Measurements from ENCODE around the gene C16orf95.
"Not testable (repeated sequence)": the region's sequence is repeated elsewhere in the genome, so short reads cannot be mapped to it uniquely, and the experiment has no call there.

C16orf95 gene, protein sequence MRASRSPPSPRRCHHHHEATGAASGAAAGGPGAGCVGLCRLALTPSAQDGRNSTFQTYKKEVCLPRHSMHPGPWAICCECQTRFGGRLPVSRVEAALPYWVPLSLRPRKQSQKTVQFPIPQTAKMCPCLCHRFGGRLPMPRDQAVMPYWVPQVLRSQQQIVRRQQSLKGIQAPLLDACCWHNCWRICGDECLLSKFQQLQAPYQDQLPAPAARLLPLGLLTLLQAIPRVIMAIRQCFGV

DNA sequence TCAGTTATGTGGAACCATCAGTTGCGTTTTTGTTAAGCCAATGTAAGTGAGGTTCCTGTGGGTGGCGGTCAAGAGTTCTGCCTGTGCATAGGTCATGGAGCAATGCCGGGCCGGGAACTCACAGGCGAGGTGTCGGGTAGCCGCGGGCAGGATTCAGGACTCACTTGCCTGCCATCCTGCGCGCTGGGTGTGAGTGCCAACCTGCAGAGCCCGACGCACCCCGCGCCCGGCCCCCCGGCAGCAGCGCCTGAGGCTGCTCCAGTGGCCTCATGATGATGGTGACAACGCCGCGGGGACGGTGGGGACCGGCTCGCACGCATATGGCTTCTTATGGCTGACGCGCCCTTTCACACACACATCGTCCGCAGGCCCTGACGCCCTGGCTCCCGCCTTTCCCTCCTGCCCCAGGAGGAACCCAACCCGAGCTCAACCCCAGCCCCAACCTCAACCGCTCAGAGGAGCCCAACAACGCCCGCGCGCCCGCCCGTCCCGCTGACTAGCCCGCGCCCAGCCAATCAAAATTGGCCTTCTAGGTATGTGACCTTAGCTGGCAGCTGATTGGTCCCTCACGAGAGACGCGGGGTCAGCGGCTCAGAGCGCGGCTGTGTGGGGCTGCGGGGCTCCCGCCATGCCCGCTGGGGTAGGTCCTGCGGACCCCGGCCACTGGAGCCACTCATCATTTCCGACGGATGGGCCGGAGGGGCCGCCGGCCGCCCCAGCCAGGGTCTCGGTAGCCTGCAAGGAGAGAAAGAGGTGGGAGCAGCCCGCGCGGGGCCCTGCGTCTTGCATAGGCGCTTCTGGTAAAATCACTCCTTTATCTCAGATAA is at the start of gene C16orf95:
C16orf95 (minus strand) TSS at position 470 of the 827 bp plus-strand sequence; CDS start at position 320, 150 bp downstream.
- TF ChIP-seq JUND (IDR thresholded peaks at IDR 0.05; ENCODE audit: low read depth): no peak
- in situ Hi-C loops (cut with HindIII; ENCODE audit: low pct_unique_long_range_greater_than_20kb, low sequenced_read_pairs): no loop called here
- peak; percentile 98 to 100 for DNase-seq (ENCODE audit: low read depth in 1 of 2, low spot score in 1 of 2)

DNA sequence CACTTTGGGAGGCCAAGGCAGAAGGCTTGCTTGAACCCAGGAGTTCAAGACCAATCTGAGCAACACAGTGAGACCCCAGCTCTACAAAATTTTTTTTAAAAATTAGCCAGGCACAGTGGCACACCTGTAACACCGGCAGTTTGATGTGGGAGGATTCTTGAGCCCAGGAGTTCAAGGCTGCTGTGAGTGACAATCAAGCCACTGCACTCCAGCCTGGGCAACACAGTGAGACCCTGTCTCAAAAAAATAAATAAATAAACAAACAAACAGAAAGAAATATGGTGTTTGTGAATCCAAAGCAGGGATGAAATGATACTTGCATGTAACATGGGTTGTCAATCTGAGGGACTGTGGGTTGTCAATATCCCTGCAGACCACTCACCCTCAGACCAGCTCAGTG is 49.7 kb upstream of the C16orf95 start:
- in situ Hi-C loops (cut with HindIII; ENCODE audit: low pct_unique_long_range_greater_than_20kb, low sequenced_read_pairs): no loop called here
- no peak for TF ChIP-seq JUND (IDR thresholded peaks at IDR 0.05; ENCODE audit: low read depth)
- no peak for DNase-seq (ENCODE audit: low read depth in 1 of 2, low spot score in 1 of 2)

DNA sequence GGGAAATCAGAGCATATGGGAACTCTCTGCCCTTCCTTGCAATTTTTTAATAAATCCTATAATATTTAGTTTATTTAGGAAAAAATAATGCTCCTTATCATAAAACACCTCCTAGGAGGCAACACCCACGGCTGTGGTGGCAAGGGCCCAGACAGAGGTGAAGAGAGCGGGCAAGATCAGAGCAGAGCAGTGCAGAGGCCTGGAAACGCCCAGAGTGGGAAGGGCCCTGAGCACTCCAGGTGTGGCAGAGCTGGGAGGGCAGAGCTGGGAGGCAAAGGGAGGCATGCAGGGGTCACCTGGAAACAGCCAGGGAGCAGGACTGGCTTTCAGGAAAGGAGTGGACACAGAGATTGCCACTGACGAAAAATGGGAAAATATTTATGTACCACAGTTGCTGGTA is 49.1 kb upstream of the C16orf95 start:
- in situ Hi-C loops (cut with HindIII; ENCODE audit: low pct_unique_long_range_greater_than_20kb, low sequenced_read_pairs): no loop called here
- TF ChIP-seq JUND (IDR thresholded peaks at IDR 0.05; ENCODE audit: low read depth): no peak
- no peak for DNase-seq (ENCODE audit: low read depth in 1 of 2, low spot score in 1 of 2)

DNA sequence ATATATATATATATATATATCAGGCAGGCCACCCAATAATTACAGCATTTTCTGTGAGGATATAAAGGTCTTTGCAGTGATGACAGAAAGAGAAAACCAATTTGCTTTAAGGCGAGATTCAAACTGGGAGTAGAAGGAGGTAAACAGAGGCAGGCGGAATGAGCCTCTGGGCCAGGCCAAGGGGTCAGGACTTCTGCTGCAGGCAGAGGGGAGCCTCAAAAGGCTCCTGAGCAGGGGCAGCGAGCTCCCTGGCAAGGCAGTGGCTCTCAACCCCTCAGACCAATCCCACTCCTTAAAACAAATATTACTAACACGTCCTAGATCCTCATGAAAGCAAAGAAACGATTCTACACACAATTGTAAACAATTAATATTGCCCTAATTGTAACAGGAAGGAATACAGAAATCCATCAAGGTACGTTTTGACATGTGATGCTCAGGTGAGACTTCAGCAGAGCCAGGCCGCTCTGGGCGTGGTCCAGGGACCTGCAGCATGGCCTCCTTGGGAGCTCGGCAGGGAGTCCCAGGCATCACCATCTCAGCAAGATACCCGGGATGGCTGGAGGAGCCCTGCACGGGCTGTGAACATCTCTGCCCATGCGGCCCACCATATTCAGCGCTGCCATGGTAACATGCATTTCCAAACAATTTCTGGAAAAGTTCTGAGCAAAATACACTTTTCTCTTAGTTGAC is 48.0 kb upstream of the C16orf95 start:
- no peak for DNase-seq (ENCODE audit: low read depth in 1 of 2, low spot score in 1 of 2)
- in situ Hi-C loops (cut with HindIII; ENCODE audit: low pct_unique_long_range_greater_than_20kb, low sequenced_read_pairs): no loop called here
- TF ChIP-seq JUND (IDR thresholded peaks at IDR 0.05; ENCODE audit: low read depth): no peak

DNA sequence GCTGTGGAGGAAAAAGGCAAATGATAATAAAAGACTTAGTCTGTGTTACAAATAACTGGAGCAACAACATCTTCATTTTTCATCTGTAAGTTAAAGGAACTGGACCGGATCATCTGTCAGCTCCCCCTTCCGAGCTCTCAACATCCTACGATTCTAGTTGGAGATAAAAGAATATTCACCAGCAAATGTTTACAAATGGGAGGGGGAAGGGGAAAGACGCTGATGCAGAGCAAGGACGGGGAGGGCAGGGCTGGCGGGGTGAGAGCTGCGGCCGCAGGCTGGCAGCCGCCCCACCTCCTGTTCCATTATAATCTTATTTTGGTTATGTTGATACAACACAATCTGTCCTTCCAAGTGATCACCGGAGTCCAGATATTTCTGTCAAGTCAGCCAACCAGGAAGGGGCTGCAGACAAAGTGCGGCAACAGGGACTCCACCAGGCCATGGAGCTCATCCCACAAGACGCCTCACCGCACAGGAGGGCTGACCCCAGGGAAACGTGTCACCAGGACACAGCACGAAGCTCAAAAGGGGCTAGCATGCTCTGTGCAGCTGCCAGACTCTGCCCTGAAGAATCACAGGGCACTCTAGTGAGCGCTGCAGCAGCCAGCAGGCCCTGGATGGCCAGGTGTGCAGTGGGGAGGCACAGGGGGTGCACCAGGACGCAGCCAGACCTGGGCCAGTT is 46.7 kb upstream of the C16orf95 start:
- no peak for DNase-seq (ENCODE audit: low read depth in 1 of 2, low spot score in 1 of 2)
- in situ Hi-C loops (cut with HindIII; ENCODE audit: low pct_unique_long_range_greater_than_20kb, low sequenced_read_pairs): no loop called here
- TF ChIP-seq JUND (IDR thresholded peaks at IDR 0.05; ENCODE audit: low read depth): no peak

DNA sequence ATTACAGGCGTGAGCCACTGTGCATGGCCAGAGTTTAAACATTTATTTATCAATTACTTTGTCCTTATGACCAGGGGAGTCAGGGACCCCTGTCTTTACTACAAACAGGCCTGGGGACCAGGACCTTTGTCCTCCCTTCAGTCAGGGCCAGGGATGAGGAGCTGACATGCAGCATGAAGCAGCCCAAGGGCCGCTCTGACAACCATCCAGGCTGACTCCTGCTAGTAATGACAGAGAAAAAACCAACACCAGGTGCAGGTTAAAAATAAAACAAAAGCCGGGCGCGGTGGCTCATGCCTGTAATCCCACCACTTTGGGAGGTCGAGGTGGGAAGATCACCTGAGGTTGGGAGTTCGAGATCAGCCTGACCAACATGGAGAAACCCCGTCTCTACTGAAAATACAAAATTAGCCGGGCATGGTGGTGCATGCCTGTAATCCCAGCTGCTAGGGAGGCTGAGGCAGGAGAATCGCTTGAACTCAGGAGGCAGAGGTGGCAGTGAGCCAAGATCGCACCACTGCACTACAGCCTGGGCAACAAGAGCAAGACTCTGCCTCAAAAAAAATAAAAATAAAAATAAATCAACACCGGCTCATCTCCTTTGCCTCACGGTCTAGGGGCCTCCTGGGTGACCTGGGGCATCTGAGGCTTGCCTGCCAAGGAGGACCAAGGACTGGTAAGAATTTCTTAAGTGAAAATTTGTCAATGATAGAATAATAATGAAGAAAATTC is 45.8 kb upstream of the C16orf95 start:
- DNase-seq (ENCODE audit: low read depth in 1 of 2, low spot score in 1 of 2); in situ Hi-C loops (cut with HindIII; ENCODE audit: low pct_unique_long_range_greater_than_20kb, low sequenced_read_pairs): not testable (repeated sequence)

DNA sequence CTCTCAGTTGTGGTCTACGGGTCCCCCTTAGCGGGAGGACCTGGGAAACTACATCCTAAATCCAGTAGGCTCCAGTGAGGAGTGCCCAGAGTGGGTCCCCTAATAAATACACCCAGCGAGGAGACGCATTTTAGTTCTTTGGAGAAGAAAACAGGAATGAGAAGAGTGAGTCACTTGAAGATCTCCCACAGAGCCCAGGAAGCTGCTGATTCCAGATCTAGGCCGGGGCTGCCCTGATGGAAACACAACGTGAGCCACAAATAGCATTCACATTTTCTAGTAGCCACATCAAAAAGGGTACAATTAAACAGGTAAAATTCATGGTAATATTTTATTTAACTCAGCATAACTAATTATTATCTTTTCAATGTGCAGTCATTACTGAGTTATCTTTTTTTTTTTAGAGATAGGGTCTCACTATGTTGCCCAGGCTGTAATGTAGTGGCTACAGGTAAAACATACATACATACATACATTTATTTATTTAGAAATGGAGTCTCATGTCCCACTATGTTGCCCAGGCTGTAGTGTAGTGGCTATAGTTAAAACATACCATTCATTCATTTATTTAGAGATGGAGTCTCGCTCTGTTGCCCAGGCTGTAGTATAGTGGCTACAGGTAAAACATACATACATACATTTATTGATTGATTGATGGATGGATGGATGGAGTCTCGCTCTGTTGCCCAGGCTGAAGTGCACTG is 44.9 kb upstream of the C16orf95 start:
- no peak for TF ChIP-seq JUND (IDR thresholded peaks at IDR 0.05; ENCODE audit: low read depth)
- no peak for DNase-seq (ENCODE audit: low read depth in 1 of 2, low spot score in 1 of 2)
- in situ Hi-C loops (cut with HindIII; ENCODE audit: low pct_unique_long_range_greater_than_20kb, low sequenced_read_pairs): no loop called here

DNA sequence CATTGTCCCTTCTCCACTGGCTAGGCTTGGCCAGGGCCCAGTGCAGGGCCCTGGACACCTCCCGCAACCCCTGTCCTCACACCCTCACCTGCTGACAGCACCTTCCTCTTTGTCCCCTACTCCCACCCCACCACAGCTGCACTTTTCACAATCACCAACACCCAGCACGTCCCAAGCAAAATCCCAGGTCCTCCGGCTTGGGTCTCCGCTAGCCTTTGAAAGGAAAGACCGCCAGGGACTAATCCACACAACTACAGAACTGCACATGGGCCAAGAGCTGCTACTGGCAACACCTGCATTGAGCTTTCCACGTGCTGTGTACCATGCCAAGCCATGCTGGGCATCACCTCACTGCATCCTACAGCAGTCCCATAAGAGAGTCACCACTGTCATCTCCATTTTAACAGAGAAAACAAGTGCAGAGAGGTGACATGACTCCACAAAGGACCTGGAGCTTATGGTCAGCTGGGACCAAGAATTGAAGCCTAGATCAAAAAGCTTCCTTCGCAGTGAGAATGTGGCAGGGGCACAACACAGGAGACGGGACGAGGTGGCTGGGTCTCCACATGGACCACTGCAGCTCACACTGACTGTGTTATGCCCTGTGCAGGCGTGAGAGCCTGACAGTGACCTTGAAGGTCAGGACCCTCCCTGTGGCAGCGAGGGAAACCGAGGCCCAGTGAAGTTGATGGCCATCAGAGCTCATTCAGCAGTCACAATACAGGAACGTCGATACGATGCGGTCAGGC is 43.8 kb upstream of the C16orf95 start:
- TF ChIP-seq JUND (IDR thresholded peaks at IDR 0.05; ENCODE audit: low read depth): no peak
- DNase-seq (ENCODE audit: low read depth in 1 of 2, low spot score in 1 of 2): no peak
- in situ Hi-C loops (cut with HindIII; ENCODE audit: low pct_unique_long_range_greater_than_20kb, low sequenced_read_pairs): no loop called here

DNA sequence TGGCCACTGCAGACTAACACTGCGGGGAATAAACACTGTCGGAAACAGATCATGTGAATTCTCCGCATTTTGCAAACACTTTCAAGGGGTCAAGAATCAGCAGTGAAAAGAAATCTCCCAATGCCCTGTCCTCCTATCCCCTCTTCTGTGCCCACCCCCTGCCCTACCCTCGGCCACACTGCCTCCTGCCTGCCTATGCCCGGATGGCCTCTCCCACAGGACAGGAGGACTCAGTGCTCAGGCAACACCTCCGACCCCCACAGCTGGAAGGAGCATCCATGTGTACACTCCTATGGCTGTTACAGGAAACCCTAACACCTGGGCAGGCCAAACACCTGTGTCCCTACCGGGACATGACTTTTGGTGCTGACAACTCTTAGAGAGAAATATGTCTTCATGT is 41.9 kb upstream of the C16orf95 start:
- DNase-seq (ENCODE audit: low read depth in 1 of 2, low spot score in 1 of 2): no peak
- no peak for TF ChIP-seq JUND (IDR thresholded peaks at IDR 0.05; ENCODE audit: low read depth)
- in situ Hi-C loops (cut with HindIII; ENCODE audit: low pct_unique_long_range_greater_than_20kb, low sequenced_read_pairs): no loop called here

DNA sequence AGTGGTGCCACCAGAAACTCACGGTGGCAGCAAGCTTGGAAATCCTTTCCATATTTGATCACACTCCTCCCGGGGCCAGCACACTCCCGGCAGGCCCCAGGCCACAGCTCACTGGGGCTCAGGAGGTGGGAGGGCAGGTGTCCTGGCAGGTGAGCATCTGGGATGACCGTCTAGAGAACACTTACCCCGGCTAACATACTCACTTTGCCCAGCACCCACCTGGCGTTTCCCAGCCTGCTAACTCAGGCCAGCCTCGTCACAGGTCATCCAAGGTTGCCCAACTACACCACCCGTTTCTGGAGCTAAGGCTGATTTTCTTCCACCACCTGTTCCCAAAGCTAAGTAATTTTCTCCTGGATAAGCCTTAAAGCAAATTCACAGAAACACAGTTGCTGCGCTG is 41.5 kb upstream of the C16orf95 start:
- TF ChIP-seq JUND (IDR thresholded peaks at IDR 0.05; ENCODE audit: low read depth): no peak
- no peak for DNase-seq (ENCODE audit: low read depth in 1 of 2, low spot score in 1 of 2)
- in situ Hi-C loops (cut with HindIII; ENCODE audit: low pct_unique_long_range_greater_than_20kb, low sequenced_read_pairs): no loop called here

DNA sequence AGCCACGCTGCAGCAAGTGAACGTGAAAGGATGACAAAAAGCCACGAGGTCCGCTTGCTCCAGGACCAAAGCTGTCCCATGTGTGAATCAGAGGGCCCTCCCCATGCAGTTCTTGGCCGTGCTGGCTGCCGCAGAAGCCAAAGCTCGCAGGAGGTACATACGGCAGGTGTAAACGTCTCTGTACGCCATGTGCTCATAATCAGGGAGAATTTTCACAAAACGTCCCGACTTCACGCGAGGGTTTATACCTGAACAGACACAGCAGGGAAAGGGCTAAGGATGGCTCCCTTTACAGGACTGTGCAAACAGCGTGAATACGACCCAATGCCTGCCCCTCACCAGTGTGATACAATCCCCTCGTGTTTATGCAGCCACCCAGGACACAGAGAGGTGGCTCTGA is 41.1 kb upstream of the C16orf95 start:
- TF ChIP-seq JUND (IDR thresholded peaks at IDR 0.05; ENCODE audit: low read depth): no peak
- no peak for DNase-seq (ENCODE audit: low read depth in 1 of 2, low spot score in 1 of 2)
- in situ Hi-C loops (cut with HindIII; ENCODE audit: low pct_unique_long_range_greater_than_20kb, low sequenced_read_pairs): no loop called here
